Neural crest cell (in vitro differentiated cells): ENCODE data around the gene NOS1AP. TPM values are rescaled to one million over a fixed set of nuclear protein-coding genes. Genes with fewer than 3 reads are reported as not detected.

Experiments
- DNase-seq: peaks from one replicate; pipeline ENCODE4 v3.0.0; 2021; ENCODE audit warnings: low read depth, mixed read lengths, low spot score
- H3K27ac Mint-ChIP-seq: one replicate; pipeline ENCODE4 v1.8.0; 2021; ENCODE audit warnings: mild to moderate bottlenecking, mixed read lengths; ENCODE audit not compliant: unreplicated experiment
- H3K27me3 Mint-ChIP-seq: 2 replicates; pipeline ENCODE4 v1.8.0; 2021; ENCODE audit warnings: low read depth, mild to moderate bottlenecking, mixed read lengths
- H3K36me3 Mint-ChIP-seq: 2 replicates; pipeline ENCODE4 v1.8.0; 2021; ENCODE audit warnings: low read depth, mild to moderate bottlenecking, mixed read lengths
- H3K4me1 Mint-ChIP-seq: 2 replicates; pipeline ENCODE4 v1.8.0; 2021; ENCODE audit warnings: mixed read lengths
- H3K4me3 Mint-ChIP-seq: one replicate; pipeline ENCODE4 v1.8.0; 2021; ENCODE audit warnings: mild to moderate bottlenecking, mixed read lengths
- H3K9me3 Mint-ChIP-seq: 2 replicates; pipeline ENCODE4 v1.8.0; 2021; ENCODE audit warnings: mixed read lengths
- CTCF ChIP-seq: fragments of 200-600 bp; sonication (generic); conservative IDR thresholded peaks from 2 replicates; pipeline ENCODE4 v1.5.0; 2021; ENCODE audit warnings: antibody characterized with exemption, mild to moderate bottlenecking
- total RNA-seq: library from RNA; stranded (reverse); gene quantifications from 2 replicates; pipeline ENCODE4 v1.2.1, GENCODE V29; 2021

Gene NOS1AP
- total RNA-seq, 1 donor from 2014 or later = 7.0 TPM

GRCh38 chr1:162175379-162176081 lies 106.0 kb downstream of the NOS1AP start:
- Mint-ChIP-seq H3K4me3 (no peak overlapping the region), H3K27ac (no peak overlapping the region), H3K4me1 (peaks cover 26% of the 10 kb centered on the region)

GRCh38 chr1:162177126-162177525 lies 107.6 kb downstream of the NOS1AP start:
- DNase-seq = no peak
- H3K27me3 Mint-ChIP-seq = no peaks in the 10 kb centered on the region
- no peak for TF ChIP-seq CTCF
- peaks cover 22% of the 10 kb centered on the region for H3K4me1 Mint-ChIP-seq
- H3K36me3 Mint-ChIP-seq = no peaks in the 10 kb centered on the region
- H3K4me3 Mint-ChIP-seq = no peak overlapping the region
- no peak overlapping the region for H3K27ac Mint-ChIP-seq
- H3K9me3 Mint-ChIP-seq = no peaks in the 10 kb centered on the region

More at GRCh38 chr1:162175379-162176081, 106.0 kb downstream of the NOS1AP start:
- TF ChIP-seq CTCF = no peak
- DNase-seq = no peak
- H3K9me3 Mint-ChIP-seq = no peaks in the 10 kb centered on the region
- no peaks in the 10 kb centered on the region for H3K36me3 Mint-ChIP-seq
- no peaks in the 10 kb centered on the region for H3K27me3 Mint-ChIP-seq

- DNase-seq = no peak
- Mint-ChIP-seq H3K27me3 (no peaks in the 10 kb centered on the region), H3K9me3 (no peaks in the 10 kb centered on the region), H3K4me3 (no peak overlapping the region), H3K4me1 (peaks cover 22% of the 10 kb centered on the region), H3K36me3 (no peaks in the 10 kb centered on the region), H3K27ac (no peak overlapping the region)
- TF ChIP-seq CTCF = no peak
Measured at GRCh38 chr1:162178432-162178831, 108.9 kb downstream of the NOS1AP start.

GRCh38 chr1:162179121-162179520 lies 109.6 kb downstream of the NOS1AP start:
- H3K4me3 Mint-ChIP-seq = no peak overlapping the region
- no peak for TF ChIP-seq CTCF
- no peak for DNase-seq
- H3K27ac Mint-ChIP-seq = no peak overlapping the region
- peaks cover 22% of the 10 kb centered on the region for H3K4me1 Mint-ChIP-seq
- no peaks in the 10 kb centered on the region for H3K36me3 Mint-ChIP-seq
- no peaks in the 10 kb centered on the region for H3K9me3 Mint-ChIP-seq
- no peaks in the 10 kb centered on the region for H3K27me3 Mint-ChIP-seq

- H3K36me3 Mint-ChIP-seq = no peaks in the 10 kb centered on the region
- H3K27ac Mint-ChIP-seq = no peak overlapping the region
- no peaks in the 10 kb centered on the region for H3K9me3 Mint-ChIP-seq
- H3K4me1 Mint-ChIP-seq = peaks cover 13% of the 10 kb centered on the region
- no peaks in the 10 kb centered on the region for H3K27me3 Mint-ChIP-seq
- H3K4me3 Mint-ChIP-seq = no peak overlapping the region
- DNase-seq = no peak
- no peak for TF ChIP-seq CTCF
Measured at GRCh38 chr1:162180813-162181212, 111.3 kb downstream of the NOS1AP start.
